NB4 (cell line): Measurements from ENCODE around the gene SLC38A4.
"Not testable (repeated sequence)": the region's sequence is repeated elsewhere in the genome, so short reads cannot be mapped to it uniquely, and the experiment has no call there.

Source experiments
- DNase-seq: peaks from one replicate; pipeline ENCODE4 v3.0.0; 2010; ENCODE audit warnings: low read depth
- H3K4me3 ChIP-seq: one replicate; pipeline ENCODE4 v1.5.1; 2011; ENCODE audit warnings: mild to moderate bottlenecking, low read depth, low read length, moderate library complexity
- CTCF ChIP-seq: IDR thresholded peaks from one replicate; pipeline ENCODE4 v1.5.1; 2012; ENCODE audit warnings: low read depth, low read length
- MAX ChIP-seq: IDR thresholded peaks from 2 replicates; pipeline ENCODE4 v1.6.1; 2011; ENCODE audit warnings: low read depth, low read length
- MYC ChIP-seq: IDR thresholded peaks from 2 replicates; pipeline ENCODE4 v1.6.1; 2011; ENCODE audit warnings: low read depth, low read length
- POLR2A ChIP-seq: IDR thresholded peaks from 2 replicates; pipeline ENCODE4 v1.6.1; 2011; ENCODE audit warnings: mild to moderate bottlenecking; ENCODE audit not compliant: insufficient read length; ENCODE audit errors: extremely low read depth

The SLC38A4 gene

GRCh38 chr12:46751173-46751572 lies 74.6 kb downstream of the SLC38A4 start:
- DNase-seq, result no peak
- TF ChIP-seq MAX (no peak), POLR2A (no peak), CTCF (no peak), MYC (no peak)
- no peak overlapping the region for H3K4me3 ChIP-seq

- DNase-seq, result no peak
- no peak for TF ChIP-seq CTCF
- TF ChIP-seq MYC, result no peak
- no peak for TF ChIP-seq MAX
- no peak for TF ChIP-seq POLR2A
- H3K4me3 ChIP-seq, result no peak overlapping the region
These were observed 76.5 kb downstream of the SLC38A4 start for GRCh38 chr12:46749322-46749721.

- TF ChIP-seq CTCF (no peak), POLR2A (no peak), MYC (no peak)
- no peak for DNase-seq
- no peak overlapping the region for H3K4me3 ChIP-seq
These were observed 81.5 kb downstream of the SLC38A4 start for GRCh38 chr12:46744283-46744682.

GRCh38 chr12:46743456-46743855 lies 82.3 kb downstream of the SLC38A4 start:
- no peak for TF ChIP-seq MYC
- TF ChIP-seq MAX, result no peak
- no peak for TF ChIP-seq POLR2A
- no peak for TF ChIP-seq CTCF
- no peak for DNase-seq

GRCh38 chr12:46742271-46742670 lies 83.5 kb downstream of the SLC38A4 start:
- H3K4me3 ChIP-seq, DNase-seq: not testable (repeated sequence)

More at GRCh38 chr12:46743456-46743855, 82.3 kb downstream of the SLC38A4 start:
- no peak overlapping the region for H3K4me3 ChIP-seq

GRCh38 chr12:46725332-46725731 lies 100.5 kb downstream of the SLC38A4 start:
- TF ChIP-seq MYC, result no peak
- no peak for TF ChIP-seq MAX
- no peak for TF ChIP-seq CTCF
- no peak for TF ChIP-seq POLR2A
- no peak for DNase-seq
- H3K4me3 ChIP-seq, result no peak overlapping the region
